Naive thymus-derived CD8-positive, alpha-beta T cell (primary cell): ENCODE data around the gene SLC1A1. TPM values are rescaled to one million over a fixed set of nuclear protein-coding genes. Genes with fewer than 3 reads are reported as not detected.

Experiments
- ATAC-seq, 2 donors: fragments of 150-1000 bp; cut with Tn5 transposase in 1 of 2; sonication (Bioruptor Pico), chemical (Tn5 transposase) in 1 of 2; 1 replicate in 1 of 2; 2 replicates in 1 of 2; pipeline ENCODE4 v1.10.0; 2021; ENCODE audit warnings: mild to moderate bottlenecking in 2 of 2, moderate library complexity in 2 of 2
- POLR2A ChIA-PET: fragments of 350-600 bp; sonication (Branson Sonifier 250); formaldehyde crosslinking; loops from one replicate; lab custom pipeline; 2021; ENCODE audit warnings: antibody characterized with exemption; lab: Charles Lee
- DNase-seq, 10 donors: peaks; one replicate each; pipeline versions ENCODE4 v3.0.0 to v3.0.0-alpha.2; 2020 to 2022
- H3K27ac Mint-ChIP-seq, 10 donors: one replicate each; pipeline ENCODE4 v1.8.0; 2020 to 2022; ENCODE audit warnings: mild to moderate bottlenecking in 10 of 10, mixed read lengths in 10 of 10, moderate library complexity in 4 of 10, inconsistent platforms in 1 of 10
- H3K27me3 Mint-ChIP-seq, 5 donors: one replicate each; pipeline ENCODE4 v1.8.0; 2021 to 2022; ENCODE audit warnings: mixed read lengths in 5 of 5
- H3K36me3 Mint-ChIP-seq, 3 donors: one replicate each; pipeline ENCODE4 v1.8.0; 2020 to 2022; ENCODE audit warnings: mixed read lengths in 3 of 3, mild to moderate bottlenecking in 2 of 3, inconsistent platforms in 1 of 3
- H3K4me1 Mint-ChIP-seq, 4 donors: one replicate each; pipeline ENCODE4 v1.8.0; 2021 to 2022; ENCODE audit warnings: mixed read lengths in 4 of 4
- H3K4me3 Mint-ChIP-seq, 10 donors: one replicate each; pipeline ENCODE4 v1.8.0; 2020 to 2022; ENCODE audit warnings: mild to moderate bottlenecking in 10 of 10, mixed read lengths in 10 of 10, moderate library complexity in 6 of 10, inconsistent platforms in 1 of 10
- H3K9me3 Mint-ChIP-seq, 9 donors: one replicate each; pipeline ENCODE4 v1.8.0; 2020 to 2022; ENCODE audit warnings: mixed read lengths in 9 of 9, mild to moderate bottlenecking in 3 of 9, inconsistent platforms in 1 of 9, moderate library complexity in 1 of 9
- polyA plus RNA-seq, 3 donors: library from polyadenylated mRNA; unstranded; fragments of 300-500 nt; fragmentation: Illumina TruSeq; gene quantifications; one replicate each; pipeline ENCODE4 v1.2.3, GENCODE V29; 2021
- total RNA-seq, 8 experiments: library from RNA in 2 of 8; stranded (reverse) in 2 of 8; gene quantifications; one replicate each; pipeline ENCODE4 v1.2.3 and lab custom pipeline; 2021 to 2026

The SLC1A1 gene
- total and polyA plus RNA-seq, 5 experiments from 2014 or later: not detected

GRCh38 chr9:4572184-4572826 is 82.0 kb downstream of the SLC1A1 start:
- ATAC-seq (peak; percentile 57 to 79), DNase-seq (peak in 2 of 10 donors; percentile 38 to 41)
- Mint-ChIP-seq H3K27ac (peak overlapping the region; percentile 8 to 87 (median 74)), H3K27me3 (no peaks in the 10 kb centered on the region), H3K36me3 (peaks cover 0 to 3% (median 0%) of the 10 kb centered on the region in 3 donors), H3K9me3 (peaks cover 0 to 2% (median 0%) of the 10 kb centered on the region in 9 donors), H3K4me3 (peak overlapping the region; percentile 9 to 75 (median 48)), H3K4me1 (peaks cover 21 to 36% (median 32%) of the 10 kb centered on the region in 4 donors)
- POLR2A ChIA-PET: interaction anchor here (0.8 to 1.6 kb wide), 3 partner anchors 21 to 48 kb away, joined by 3 read pairs; no protein-coding TSS in a partner anchor

- DNase-seq (no peak), ATAC-seq (no peak)
- H3K9me3 Mint-ChIP-seq: peaks cover 0 to 2% (median 0%) of the 10 kb centered on the region in 9 donors
- peak overlapping the region in 3 of 10 donors; percentile 53 to 66 (median 54) for H3K4me3 Mint-ChIP-seq
- peaks cover 21 to 36% (median 32%) of the 10 kb centered on the region in 4 donors for H3K4me1 Mint-ChIP-seq
- POLR2A ChIA-PET: interaction anchor here (0.5 to 1.9 kb wide), 6 partner anchors 15 to 106 kb away, joined by 3 to 6 read pairs (median 4); partner anchors contain the start of gene CDC37L1
- H3K27ac Mint-ChIP-seq: peak overlapping the region in 6 of 10 donors; percentile 68 to 85 (median 71)
- H3K36me3 Mint-ChIP-seq: peaks cover 0 to 3% (median 2%) of the 10 kb centered on the region in 3 donors
- H3K27me3 Mint-ChIP-seq: peaks cover 0 to under 1% (median 0%) of the 10 kb centered on the region in 5 donors
Observed at GRCh38 chr9:4573176-4573575, 82.9 kb downstream of the SLC1A1 start.

GRCh38 chr9:4573634-4574389 is 83.5 kb downstream of the SLC1A1 start:
- no peak for ATAC-seq

GRCh38 chr9:4574657-4575243 is 84.5 kb downstream of the SLC1A1 start:
- H3K27me3 Mint-ChIP-seq: peaks cover 0 to 2% (median 0%) of the 10 kb centered on the region in 5 donors
- peak in 1 of 2 donors; percentile 25 for ATAC-seq
- H3K4me1 Mint-ChIP-seq: peaks cover 21 to 36% (median 32%) of the 10 kb centered on the region in 4 donors
- POLR2A ChIA-PET: interaction anchor here (1.9 kb wide), 1 partner anchor 104 kb away, joined by 6 read pairs; the partner anchor contains the start of gene CDC37L1
- DNase-seq: no peak
- H3K9me3 Mint-ChIP-seq: peaks cover 0 to 2% (median 0%) of the 10 kb centered on the region in 9 donors
- peak overlapping the region in 8 of 10 donors; percentile 14 to 87 (median 36) for H3K27ac Mint-ChIP-seq
- H3K36me3 Mint-ChIP-seq: peaks cover 0 to 3% (median 2%) of the 10 kb centered on the region in 3 donors
- H3K4me3 Mint-ChIP-seq: no peak overlapping the region

More at GRCh38 chr9:4573634-4574389, 83.5 kb downstream of the SLC1A1 start:
- Mint-ChIP-seq H3K36me3 (peaks cover 0 to 3% (median 2%) of the 10 kb centered on the region in 3 donors), H3K27ac (peak overlapping the region in 5 of 10 donors; percentile 5 to 67 (median 22)), H3K27me3 (peaks cover 0 to 2% (median 0%) of the 10 kb centered on the region in 5 donors), H3K4me3 (peak overlapping the region in 1 of 10 donors; percentile 54), H3K9me3 (peaks cover 0 to 2% (median 0%) of the 10 kb centered on the region in 9 donors), H3K4me1 (peaks cover 21 to 36% (median 32%) of the 10 kb centered on the region in 4 donors)
- DNase-seq: no peak
- POLR2A ChIA-PET: interaction anchor here (0.7 to 1.9 kb wide), 4 partner anchors 20 to 105 kb away, joined by 3 to 6 read pairs (median 5); partner anchors contain the start of gene CDC37L1

GRCh38 chr9:4575997-4576396 is 85.7 kb downstream of the SLC1A1 start:
- Mint-ChIP-seq H3K27ac (peak overlapping the region in 1 of 10 donors; percentile 48), H3K4me3 (no peak overlapping the region), H3K4me1 (peaks cover 21 to 36% (median 30%) of the 10 kb centered on the region in 4 donors), H3K36me3 (peaks cover 0 to 3% (median 2%) of the 10 kb centered on the region in 3 donors), H3K27me3 (peaks cover 0 to 2% (median 0%) of the 10 kb centered on the region in 5 donors), H3K9me3 (peaks cover 0 to 2% (median 0%) of the 10 kb centered on the region in 9 donors)
- POLR2A ChIA-PET: no interaction called here
- ATAC-seq (no peak), DNase-seq (no peak)

GRCh38 chr9:4576448-4576847 is 86.2 kb downstream of the SLC1A1 start:
- Mint-ChIP-seq H3K4me3 (no peak overlapping the region), H3K27ac (no peak overlapping the region), H3K9me3 (peaks cover 0 to 2% (median 0%) of the 10 kb centered on the region in 9 donors), H3K27me3 (peaks cover 0 to 2% (median 0%) of the 10 kb centered on the region in 5 donors), H3K36me3 (peaks cover 0 to 3% (median 2%) of the 10 kb centered on the region in 3 donors), H3K4me1 (peaks cover 21 to 36% (median 29%) of the 10 kb centered on the region in 4 donors)
- POLR2A ChIA-PET: no interaction called here
- ATAC-seq (no peak), DNase-seq (no peak)

GRCh38 chr9:4579001-4579400 is 88.7 kb downstream of the SLC1A1 start:
- peaks cover 8 to 13% (median 9%) of the 10 kb centered on the region in 4 donors for H3K4me1 Mint-ChIP-seq
- no peak overlapping the region for H3K27ac Mint-ChIP-seq
- DNase-seq (no peak), ATAC-seq (no peak)
- peaks cover 0 to 2% (median 0%) of the 10 kb centered on the region in 9 donors for H3K9me3 Mint-ChIP-seq
- peaks cover 0 to 3% (median 2%) of the 10 kb centered on the region in 3 donors for H3K36me3 Mint-ChIP-seq
- POLR2A ChIA-PET: no interaction called here
- H3K27me3 Mint-ChIP-seq: peaks cover 0 to 2% (median 0%) of the 10 kb centered on the region in 5 donors
- H3K4me3 Mint-ChIP-seq: no peak overlapping the region

- Mint-ChIP-seq H3K4me1 (peaks cover 0 to 7% (median 4%) of the 10 kb centered on the region in 4 donors), H3K9me3 (peaks cover 0 to 2% (median 0%) of the 10 kb centered on the region in 9 donors), H3K27ac (peak overlapping the region in 1 of 10 donors; percentile 22), H3K27me3 (peaks cover 0 to 2% (median 0%) of the 10 kb centered on the region in 5 donors), H3K36me3 (peaks cover 0 to 8% (median 2%) of the 10 kb centered on the region in 3 donors), H3K4me3 (no peak overlapping the region)
- no peak for DNase-seq
- POLR2A ChIA-PET: interaction anchor here (0.6 to 1.0 kb wide), 2 partner anchors 15 to 19 kb away, joined by 3 to 4 read pairs; no protein-coding TSS in a partner anchor
- no peak for ATAC-seq
Observed at GRCh38 chr9:4581035-4581760, 90.9 kb downstream of the SLC1A1 start.

- ATAC-seq: no peak
- Mint-ChIP-seq H3K36me3 (peaks cover 0 to 5% (median 2%) of the 10 kb centered on the region in 3 donors), H3K27me3 (peaks cover 0 to 2% (median 0%) of the 10 kb centered on the region in 5 donors), H3K4me1 (peaks cover 0 to 7% (median 4%) of the 10 kb centered on the region in 4 donors), H3K9me3 (no peaks in the 10 kb centered on the region), H3K4me3 (no peak overlapping the region), H3K27ac (peak overlapping the region in 2 of 10 donors; percentile 6 to 59)
- POLR2A ChIA-PET: interaction anchor here (1.0 kb wide), 1 partner anchor 18 kb away, joined by 4 read pairs; no protein-coding TSS in a partner anchor
- DNase-seq: no peak
Observed at GRCh38 chr9:4581861-4582565, 91.7 kb downstream of the SLC1A1 start.

GRCh38 chr9:4583001-4583400 is 92.7 kb downstream of the SLC1A1 start:
- Mint-ChIP-seq H3K4me3 (no peak overlapping the region), H3K9me3 (no peaks in the 10 kb centered on the region), H3K27me3 (peaks cover 0 to 2% (median 0%) of the 10 kb centered on the region in 5 donors), H3K27ac (peak overlapping the region in 1 of 10 donors; percentile 57), H3K36me3 (peaks cover 0 to 4% (median 0%) of the 10 kb centered on the region in 3 donors), H3K4me1 (peaks cover 0 to 7% (median 4%) of the 10 kb centered on the region in 4 donors)
- ATAC-seq (no peak), DNase-seq (no peak)
- POLR2A ChIA-PET: no interaction called here

- H3K27ac Mint-ChIP-seq: peak overlapping the region in 3 of 10 donors; percentile 48 to 52 (median 50)
- ATAC-seq (no peak), DNase-seq (no peak)
- POLR2A ChIA-PET: no interaction called here
- peaks cover 0 to 6% (median 0%) of the 10 kb centered on the region in 3 donors for H3K36me3 Mint-ChIP-seq
- H3K4me1 Mint-ChIP-seq: peaks cover 4 to 10% (median 8%) of the 10 kb centered on the region in 4 donors
- H3K27me3 Mint-ChIP-seq: no peaks in the 10 kb centered on the region
- H3K4me3 Mint-ChIP-seq: no peak overlapping the region
- no peaks in the 10 kb centered on the region for H3K9me3 Mint-ChIP-seq
Observed at GRCh38 chr9:4584636-4585035, 94.4 kb downstream of the SLC1A1 start.
